GM12878 (cell line): Measurements from ENCODE around the gene CMTM4. TPM values are rescaled to one million over a fixed set of nuclear protein-coding genes. Genes with fewer than 3 reads are reported as not detected.

Experiments
- CEBPB ChIP-seq, 2 experiments: fragments of 150-350 bp in 1 of 2; IDR thresholded peaks; 2 replicates each; pipeline ENCODE4 v1.6.1; 2012 to 2014; ENCODE audit warnings: low read depth in 2 of 2, low read length in 2 of 2, borderline replicate concordance in 1 of 2, inconsistent platforms in 1 of 2
- IRF4 ChIP-seq: IDR thresholded peaks from 2 replicates; pipeline ENCODE4 v1.6.1; 2011; ENCODE audit warnings: low read depth, low read length
- RUNX3 ChIP-seq: IDR thresholded peaks from 2 replicates; pipeline ENCODE4 v1.6.1; 2012; ENCODE audit warnings: low read length, inconsistent platforms
- SIN3A ChIP-seq: IDR thresholded peaks from 2 replicates; pipeline ENCODE4 v1.6.1; 2012; ENCODE audit warnings: low read depth, low read length, improper control_type of control experiment
- WRNIP1 ChIP-seq: IDR thresholded peaks from 2 replicates; pipeline ENCODE4 v1.6.1; 2011; ENCODE audit warnings: low read depth, low read length, improper control_type of control experiment, borderline replicate concordance
- polyA plus RNA-seq, 11 experiments: library from polyadenylated mRNA; depleted of rRNA in 4 of 11; unstranded in 6 of 11; stranded (reverse) in 5 of 11; fragments of >200 nt; fragmentation: Nextera tagmentation in 4 of 11; fragmentation: Illumina TruSeq in 1 of 11; extraction: Ambion mirVana in 4 of 11; extraction: Trizol in 1 of 11; gene quantifications; 1 replicate in 1 of 11; 2 replicates in 10 of 11; pipeline versions ENCODE4 v1.2.1 to v1.2.3, GENCODE V29; 2011 to 2016; ENCODE audit warnings: inconsistent platforms in 2 of 11, missing spikeins in 2 of 11, low read depth in 1 of 11
- total RNA-seq, 4 experiments: library from RNA; depleted of rRNA in 3 of 4; stranded (reverse); fragments of >200 nt in 3 of 4; fragmentation: Illumina TruSeq in 1 of 4; extraction: Trizol in 1 of 4; gene quantifications; 2 replicates each; pipeline versions ENCODE4 v1.2.1 to v1.2.3, GENCODE V29; 2013 to 2021
- TF ChIP-seq, protein P1 (sequence below), 3 experiments: IDR thresholded peaks in 2 of 3; conservative IDR thresholded peaks in 1 of 3; 2 replicates each; pipeline ENCODE4 v1.5.1; 2011; ENCODE audit warnings: low read depth in 3 of 3, low read length in 3 of 3, mild to moderate bottlenecking in 3 of 3, control low read depth in 2 of 3, moderate library complexity in 2 of 3, inconsistent platforms in 1 of 3, mixed read lengths in 1 of 3; ENCODE audit not compliant: control insufficient read depth in 2 of 3, insufficient read depth in 1 of 3; ENCODE audit errors: extremely low read depth in 1 of 3
- TF ChIP-seq, protein P2 (sequence below): IDR thresholded peaks from 2 replicates; pipeline ENCODE4 v1.6.1; 2012; ENCODE audit warnings: mild to moderate bottlenecking, low read depth, low read length

Gene CMTM4
- total and polyA plus RNA-seq, 10 of the 15 experiments (the other 5 are each of a cell fraction or from before 2014, with no cell fraction given) = 0.02 to 0.43 (median 0.15) TPM; not detected in 2

DNA sequence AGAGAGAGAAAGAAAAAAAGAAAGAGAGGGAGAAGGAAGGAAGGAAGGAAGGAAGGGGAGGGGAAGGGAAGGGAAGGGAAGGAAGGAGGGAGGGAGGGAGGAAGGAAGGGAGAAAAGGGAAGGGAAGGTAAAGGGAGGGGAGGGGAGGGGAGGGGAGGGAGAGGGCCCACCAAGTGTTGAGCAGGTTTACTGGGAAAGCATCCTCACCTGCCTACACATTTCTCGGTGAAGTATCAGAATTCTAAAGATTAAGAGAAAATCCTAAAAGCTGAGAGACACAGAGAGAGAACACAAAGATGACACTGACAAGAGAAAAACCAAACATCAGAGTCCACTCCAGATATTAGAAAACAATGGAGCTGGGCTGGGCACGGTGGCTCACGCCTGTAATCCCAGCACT, 104.3 kb downstream of the CMTM4 start (continued):
- TF ChIP-seq, protein P1, sequence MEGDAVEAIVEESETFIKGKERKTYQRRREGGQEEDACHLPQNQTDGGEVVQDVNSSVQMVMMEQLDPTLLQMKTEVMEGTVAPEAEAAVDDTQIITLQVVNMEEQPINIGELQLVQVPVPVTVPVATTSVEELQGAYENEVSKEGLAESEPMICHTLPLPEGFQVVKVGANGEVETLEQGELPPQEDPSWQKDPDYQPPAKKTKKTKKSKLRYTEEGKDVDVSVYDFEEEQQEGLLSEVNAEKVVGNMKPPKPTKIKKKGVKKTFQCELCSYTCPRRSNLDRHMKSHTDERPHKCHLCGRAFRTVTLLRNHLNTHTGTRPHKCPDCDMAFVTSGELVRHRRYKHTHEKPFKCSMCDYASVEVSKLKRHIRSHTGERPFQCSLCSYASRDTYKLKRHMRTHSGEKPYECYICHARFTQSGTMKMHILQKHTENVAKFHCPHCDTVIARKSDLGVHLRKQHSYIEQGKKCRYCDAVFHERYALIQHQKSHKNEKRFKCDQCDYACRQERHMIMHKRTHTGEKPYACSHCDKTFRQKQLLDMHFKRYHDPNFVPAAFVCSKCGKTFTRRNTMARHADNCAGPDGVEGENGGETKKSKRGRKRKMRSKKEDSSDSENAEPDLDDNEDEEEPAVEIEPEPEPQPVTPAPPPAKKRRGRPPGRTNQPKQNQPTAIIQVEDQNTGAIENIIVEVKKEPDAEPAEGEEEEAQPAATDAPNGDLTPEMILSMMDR (IDR thresholded peaks at IDR 0.05 in 2 of 3, conservative IDR thresholded peaks at IDR 0.05 in 1 of 3; ENCODE audit: control insufficient read depth in 2 of 3, extremely low read depth in 1 of 3, insufficient read depth in 1 of 3, low read depth in 3 of 3, low read length in 3 of 3) = no peak
- TF ChIP-seq, protein P2, sequence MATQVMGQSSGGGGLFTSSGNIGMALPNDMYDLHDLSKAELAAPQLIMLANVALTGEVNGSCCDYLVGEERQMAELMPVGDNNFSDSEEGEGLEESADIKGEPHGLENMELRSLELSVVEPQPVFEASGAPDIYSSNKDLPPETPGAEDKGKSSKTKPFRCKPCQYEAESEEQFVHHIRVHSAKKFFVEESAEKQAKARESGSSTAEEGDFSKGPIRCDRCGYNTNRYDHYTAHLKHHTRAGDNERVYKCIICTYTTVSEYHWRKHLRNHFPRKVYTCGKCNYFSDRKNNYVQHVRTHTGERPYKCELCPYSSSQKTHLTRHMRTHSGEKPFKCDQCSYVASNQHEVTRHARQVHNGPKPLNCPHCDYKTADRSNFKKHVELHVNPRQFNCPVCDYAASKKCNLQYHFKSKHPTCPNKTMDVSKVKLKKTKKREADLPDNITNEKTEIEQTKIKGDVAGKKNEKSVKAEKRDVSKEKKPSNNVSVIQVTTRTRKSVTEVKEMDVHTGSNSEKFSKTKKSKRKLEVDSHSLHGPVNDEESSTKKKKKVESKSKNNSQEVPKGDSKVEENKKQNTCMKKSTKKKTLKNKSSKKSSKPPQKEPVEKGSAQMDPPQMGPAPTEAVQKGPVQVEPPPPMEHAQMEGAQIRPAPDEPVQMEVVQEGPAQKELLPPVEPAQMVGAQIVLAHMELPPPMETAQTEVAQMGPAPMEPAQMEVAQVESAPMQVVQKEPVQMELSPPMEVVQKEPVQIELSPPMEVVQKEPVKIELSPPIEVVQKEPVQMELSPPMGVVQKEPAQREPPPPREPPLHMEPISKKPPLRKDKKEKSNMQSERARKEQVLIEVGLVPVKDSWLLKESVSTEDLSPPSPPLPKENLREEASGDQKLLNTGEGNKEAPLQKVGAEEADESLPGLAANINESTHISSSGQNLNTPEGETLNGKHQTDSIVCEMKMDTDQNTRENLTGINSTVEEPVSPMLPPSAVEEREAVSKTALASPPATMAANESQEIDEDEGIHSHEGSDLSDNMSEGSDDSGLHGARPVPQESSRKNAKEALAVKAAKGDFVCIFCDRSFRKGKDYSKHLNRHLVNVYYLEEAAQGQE = no peak
- TF ChIP-seq WRNIP1 (no peak), SIN3A (no peak), IRF4 (no peak), CEBPB (IDR thresholded peaks at IDR 0.05; ENCODE audit: borderline replicate concordance in 1 of 2, low read depth in 2 of 2, low read length in 2 of 2) (no peak), RUNX3 (no peak)
- TF ChIP-seq, all 136 proteins: peak for 0
